ENCODE results near the gene FERMT1.

GRCh38 chr20:6140947-6141346 is 18.1 kb upstream of the FERMT1 start:
- peak; percentile 43 for TF ChIP-seq CTCF (conservative IDR thresholded peaks at IDR 0.05; ENCODE audit: low read depth, low read length)
- no peak for TF ChIP-seq EZH2 (IDR thresholded peaks at IDR 0.05; ENCODE audit: borderline replicate concordance, low read depth, low read length, poor library complexity, severe bottlenecking)

Measured in A673 (cell line).